Measurements from ENCODE around the gene MAP1LC3B2. TPM values are rescaled to one million over a fixed set of nuclear protein-coding genes. Genes with fewer than 3 reads are reported as not detected.
A peak's percentile ranks its signal among the peaks of the same experiment; 100 is the strongest.

Gene MAP1LC3B2
- total RNA-seq, 4 donors from 2014 or later, result 1.1 to 2.5 TPM; not detected in 2

- no peaks in the 10 kb centered on the region for H3K27me3 ChIP-seq
- TF ChIP-seq EP300 (IDR thresholded peaks at IDR 0.05; ENCODE audit: low read depth) (no peak), POLR2AphosphoS5 (IDR thresholded peaks at IDR 0.05) (peak in 2 of 3 donors; percentile 35 to 42), CTCF (IDR thresholded peaks at IDR 0.05) (no peak), POLR2A (IDR thresholded peaks at IDR 0.05) (no peak)
- in situ Hi-C loops (cut with MboI; ENCODE audit: low pct_ligation_motif_present in 1 of 4, low pct_unique_long_range_greater_than_20kb in 1 of 4, low sequenced_read_pairs in 3 of 4) (no loop called here), intact Hi-C loops (cut with DNase I; ENCODE audit: low total_unique reads) (no loop called here)
- H3K27ac ChIP-seq, result peak overlapping the region; percentile 59 to 83 (median 74)
- peak overlapping the region; percentile 28 to 55 (median 43) for H3K4me3 ChIP-seq
- peaks cover 0 to 34% (median 27%) of the 10 kb centered on the region in 4 donors for H3K4me1 ChIP-seq
- DNase-seq, result peak; percentile 83
- 0 to 1% methylated on average over 3 to 32 of the region's 32 CpGs for WGBS, 2 donors (ENCODE audit: low coverage in 1 of 2)
- H3K36me3 ChIP-seq, result no peaks in the 10 kb centered on the region
- H3K9me3 ChIP-seq, result no peaks in the 10 kb centered on the region
These were observed 25.6 kb upstream of the MAP1LC3B2 start for GRCh38 chr12:116533343-116534251.

- Histone ChIP-seq H3K27ac (peak overlapping the region; percentile 59 to 83 (median 74)), H3K36me3 (no peaks in the 10 kb centered on the region), H3K4me1 (peaks cover 3 to 33% (median 23%) of the 10 kb centered on the region in 4 donors), H3K9me3 (no peaks in the 10 kb centered on the region), H3K27me3 (no peaks in the 10 kb centered on the region), H3K4me3 (peak overlapping the region; percentile 28 to 55 (median 43))
- in situ Hi-C loops (cut with MboI; ENCODE audit: low pct_ligation_motif_present in 1 of 4, low pct_unique_long_range_greater_than_20kb in 1 of 4, low sequenced_read_pairs in 3 of 4) (no loop called here), intact Hi-C loops (cut with DNase I; ENCODE audit: low total_unique reads) (no loop called here)
- 22 to 57% methylated on average over 6 to 30 of the region's 30 CpGs for WGBS, 2 donors (ENCODE audit: low coverage in 1 of 2)
- no peak for TF ChIP-seq CTCF (IDR thresholded peaks at IDR 0.05)
- no peak for TF ChIP-seq EP300 (IDR thresholded peaks at IDR 0.05; ENCODE audit: low read depth)
- peak; percentile 24 to 57 (median 44) for TF ChIP-seq POLR2AphosphoS5 (IDR thresholded peaks at IDR 0.05)
- TF ChIP-seq POLR2A (IDR thresholded peaks at IDR 0.05), result no peak
- no peak for DNase-seq
These were observed 24.7 kb upstream of the MAP1LC3B2 start for GRCh38 chr12:116534311-116535121.

- 77% methylated on average over 5 of the region's 5 CpGs; no CpG with 5 or more reads in 1 of the 2 donors for WGBS, 2 donors (ENCODE audit: low coverage in 1 of 2)
- no peak for DNase-seq
- in situ Hi-C loops (cut with MboI; ENCODE audit: low pct_ligation_motif_present in 1 of 4, low pct_unique_long_range_greater_than_20kb in 1 of 4, low sequenced_read_pairs in 3 of 4), result no loop called here
- Histone ChIP-seq H3K36me3 (no peaks in the 10 kb centered on the region), H3K4me3 (no peak overlapping the region), H3K4me1 (peaks cover 10 to 40% (median 29%) of the 10 kb centered on the region in 4 donors), H3K9me3 (no peaks in the 10 kb centered on the region), H3K27me3 (no peaks in the 10 kb centered on the region), H3K27ac (peak overlapping the region in 2 of 4 donors; percentile 82 to 83)
- intact Hi-C loops (cut with DNase I; ENCODE audit: low total_unique reads), result no loop called here
- no peak for TF ChIP-seq POLR2AphosphoS5 (IDR thresholded peaks at IDR 0.05)
- TF ChIP-seq EP300 (IDR thresholded peaks at IDR 0.05; ENCODE audit: low read depth), result no peak
- TF ChIP-seq POLR2A (IDR thresholded peaks at IDR 0.05), result no peak
- no peak for TF ChIP-seq CTCF (IDR thresholded peaks at IDR 0.05)
These were observed 23.9 kb upstream of the MAP1LC3B2 start for GRCh38 chr12:116535241-116535640.
